Measurements from ENCODE around the gene STAT2. TPM values are rescaled to one million over a fixed set of nuclear protein-coding genes. Genes with fewer than 3 reads are reported as not detected.

The STAT2 gene
- polyA plus RNA-seq, 3 donors = 109 to 251 (median 142) TPM

GRCh38 chr12:56307221-56307965 is 52.5 kb downstream of the STAT2 start:
- H3K36me3 ChIP-seq (replicated peaks in 1 of 2; ENCODE audit: control insufficient read depth in 1 of 2, insufficient read depth in 2 of 2, low read length in 2 of 2) = peaks cover 39 to 64% of the 10 kb centered on the region in 2 donors

GRCh38 chr12:56304872-56305590 is 54.9 kb downstream of the STAT2 start:
- no peak overlapping the region for H3K4me3 Mint-ChIP-seq
- H3K4me1 ChIP-seq (ENCODE audit: control insufficient read depth in 1 of 2, insufficient read depth in 2 of 2, low read length in 2 of 2) = peaks cover 9 to 10% of the 10 kb centered on the region in 2 donors
- peaks cover 14% of the 10 kb centered on the region for H3K4me1 Mint-ChIP-seq
- no peak overlapping the region for H2AFZ ChIP-seq (ENCODE audit: insufficient read depth, low read depth, low read length, poor library complexity, severe bottlenecking)
- no peak overlapping the region for H3K4me3 ChIP-seq (replicated peaks in 1 of 3; ENCODE audit: low read depth in 2 of 3, low read length in 3 of 3)
- H3K27ac Mint-ChIP-seq = peak overlapping the region in 1 of 7 donors; percentile 22
- WGBS (ENCODE audit: insufficient coverage) = 79% methylated on average over 2 of the region's 8 CpGs
- no peak overlapping the region for H3K27ac ChIP-seq (ENCODE audit: low read depth in 1 of 2, low read length in 2 of 2)
- no peak overlapping the region for H3K4me2 ChIP-seq (replicated peaks; ENCODE audit: extremely low read depth, low read length, poor library complexity, severe bottlenecking)
- no peaks in the 10 kb centered on the region for H3K9me3 ChIP-seq (replicated peaks in 1 of 2; ENCODE audit: control insufficient read depth in 1 of 2, insufficient read depth in 1 of 2, low read length in 2 of 2)
- TF ChIP-seq, protein P1, sequence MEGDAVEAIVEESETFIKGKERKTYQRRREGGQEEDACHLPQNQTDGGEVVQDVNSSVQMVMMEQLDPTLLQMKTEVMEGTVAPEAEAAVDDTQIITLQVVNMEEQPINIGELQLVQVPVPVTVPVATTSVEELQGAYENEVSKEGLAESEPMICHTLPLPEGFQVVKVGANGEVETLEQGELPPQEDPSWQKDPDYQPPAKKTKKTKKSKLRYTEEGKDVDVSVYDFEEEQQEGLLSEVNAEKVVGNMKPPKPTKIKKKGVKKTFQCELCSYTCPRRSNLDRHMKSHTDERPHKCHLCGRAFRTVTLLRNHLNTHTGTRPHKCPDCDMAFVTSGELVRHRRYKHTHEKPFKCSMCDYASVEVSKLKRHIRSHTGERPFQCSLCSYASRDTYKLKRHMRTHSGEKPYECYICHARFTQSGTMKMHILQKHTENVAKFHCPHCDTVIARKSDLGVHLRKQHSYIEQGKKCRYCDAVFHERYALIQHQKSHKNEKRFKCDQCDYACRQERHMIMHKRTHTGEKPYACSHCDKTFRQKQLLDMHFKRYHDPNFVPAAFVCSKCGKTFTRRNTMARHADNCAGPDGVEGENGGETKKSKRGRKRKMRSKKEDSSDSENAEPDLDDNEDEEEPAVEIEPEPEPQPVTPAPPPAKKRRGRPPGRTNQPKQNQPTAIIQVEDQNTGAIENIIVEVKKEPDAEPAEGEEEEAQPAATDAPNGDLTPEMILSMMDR (IDR thresholded peaks at IDR 0.05) = no peak
- DNase-seq = no peak
- peaks cover 21 to 36% of the 10 kb centered on the region in 2 donors for H3K36me3 Mint-ChIP-seq
- H4K20me1 ChIP-seq (ENCODE audit: insufficient read depth, low read length) = no peaks in the 10 kb centered on the region
- H3K9ac ChIP-seq (ENCODE audit: insufficient read depth, low read length, poor library complexity, severe bottlenecking) = no peak overlapping the region
- H3K36me3 ChIP-seq (replicated peaks in 1 of 2; ENCODE audit: control insufficient read depth in 1 of 2, insufficient read depth in 2 of 2, low read length in 2 of 2) = peaks cover 30 to 49% of the 10 kb centered on the region in 2 donors
- H3K27me3 Mint-ChIP-seq (ENCODE audit: low read depth in 3 of 3) = no peaks in the 10 kb centered on the region
- H3K79me2 ChIP-seq (ENCODE audit: insufficient read depth, low read length) = peaks cover 12% of the 10 kb centered on the region
- intact Hi-C loops (cut with micrococcal nuclease) = no loop called here
- H3K27me3 ChIP-seq (ENCODE audit: control insufficient read depth in 2 of 2, insufficient read depth in 2 of 2, low read length in 2 of 2) = no peaks in the 10 kb centered on the region
- H3K9me3 Mint-ChIP-seq = no peaks in the 10 kb centered on the region

More at GRCh38 chr12:56307221-56307965, 52.5 kb downstream of the STAT2 start:
- Mint-ChIP-seq H3K9me3 (no peaks in the 10 kb centered on the region), H3K36me3 (peaks cover 34 to 56% of the 10 kb centered on the region in 2 donors), H3K27me3 (ENCODE audit: low read depth in 3 of 3) (no peaks in the 10 kb centered on the region), H3K27ac (no peak overlapping the region), H3K4me1 (peaks cover 2% of the 10 kb centered on the region), H3K4me3 (no peak overlapping the region)
- Histone ChIP-seq H3K4me1 (ENCODE audit: control insufficient read depth in 1 of 2, insufficient read depth in 2 of 2, low read length in 2 of 2) (no peaks in the 10 kb centered on the region), H3K9me3 (replicated peaks in 1 of 2; ENCODE audit: control insufficient read depth in 1 of 2, insufficient read depth in 1 of 2, low read length in 2 of 2) (no peaks in the 10 kb centered on the region), H4K20me1 (ENCODE audit: insufficient read depth, low read length) (no peaks in the 10 kb centered on the region), H3K4me2 (replicated peaks; ENCODE audit: extremely low read depth, low read length, poor library complexity, severe bottlenecking) (no peak overlapping the region), H3K27ac (ENCODE audit: low read depth in 1 of 2, low read length in 2 of 2) (no peak overlapping the region), H2AFZ (ENCODE audit: insufficient read depth, low read depth, low read length, poor library complexity, severe bottlenecking) (no peak overlapping the region), H3K79me2 (ENCODE audit: insufficient read depth, low read length) (no peaks in the 10 kb centered on the region), H3K4me3 (replicated peaks in 1 of 3; ENCODE audit: low read depth in 2 of 3, low read length in 3 of 3) (no peak overlapping the region), H3K9ac (ENCODE audit: insufficient read depth, low read length, poor library complexity, severe bottlenecking) (no peak overlapping the region), H3K27me3 (ENCODE audit: control insufficient read depth in 2 of 2, insufficient read depth in 2 of 2, low read length in 2 of 2) (no peaks in the 10 kb centered on the region)
- TF ChIP-seq, protein P1 (IDR thresholded peaks at IDR 0.05) = no peak
- 100% methylated on average over 3 of the region's 7 CpGs for WGBS (ENCODE audit: insufficient coverage)
- DNase-seq = no peak
- intact Hi-C loops (cut with micrococcal nuclease) = no loop called here
